ENCODE results near the gene KLHDC1.
A peak's percentile ranks its signal among the peaks of the same experiment; 100 is the strongest.

GRCh38 chr14:49767571-49768300, 74.8 kb downstream of the KLHDC1 start, which contains the start of gene KLHDC2:
- peak; percentile 40 for TF ChIP-seq CTCF (IDR thresholded peaks at IDR 0.05)
- no peak for TF ChIP-seq EZH2 (IDR thresholded peaks at IDR 0.05; ENCODE audit: borderline replicate concordance, insufficient read depth, low read depth, low read length, poor library complexity, severe bottlenecking)
